Mesendoderm (in vitro differentiated cells): ENCODE measurements around the gene MXD3.

Experiments
- DNase-seq: peaks from one replicate; pipeline ENCODE4 v3.0.0; 2013
- H2AK5ac ChIP-seq: 2 replicates; pipeline ENCODE4 v1.6.1; 2013; ENCODE audit warnings: low read length, inconsistent platforms
- H2BK120ac ChIP-seq: 2 replicates; pipeline ENCODE4 v1.6.1; 2013; ENCODE audit warnings: low read depth, mild to moderate bottlenecking, low read length, moderate library complexity, mixed read lengths
- H2BK15ac ChIP-seq: replicated peaks from 2 replicates; pipeline ENCODE4 v1.6.1; 2013; ENCODE audit warnings: low read depth, mild to moderate bottlenecking, moderate library complexity
- H2BK5ac ChIP-seq: 2 replicates; pipeline ENCODE4 v1.6.1; 2013; ENCODE audit warnings: low read length, inconsistent platforms
- H3K18ac ChIP-seq: 2 replicates; pipeline ENCODE4 v1.6.1; 2013; ENCODE audit warnings: mild to moderate bottlenecking, low read length, mixed read lengths
- H3K23ac ChIP-seq: one replicate; pipeline ENCODE4 v1.6.1; 2013; ENCODE audit warnings: low read length
- H3K27ac ChIP-seq: 2 replicates; pipeline ENCODE4 v1.5.1; 2013; ENCODE audit warnings: low read depth, mild to moderate bottlenecking, inconsistent platforms, low read length, moderate library complexity
- H3K27me3 ChIP-seq: 2 replicates; pipeline ENCODE4 v1.6.1; 2013; ENCODE audit warnings: low read length, control low read depth, mild to moderate bottlenecking, inconsistent platforms; ENCODE audit not compliant: insufficient read depth, poor library complexity
- H3K36me3 ChIP-seq: 2 replicates; pipeline ENCODE4 v1.6.1; 2013; ENCODE audit warnings: low read length, inconsistent platforms; ENCODE audit not compliant: control insufficient read depth, insufficient read depth
- H3K4ac ChIP-seq: one replicate; pipeline ENCODE4 v1.6.1; 2013; ENCODE audit warnings: low read depth, mild to moderate bottlenecking, low read length, moderate library complexity
- H3K4me1 ChIP-seq: 2 replicates; pipeline ENCODE4 v1.6.1; 2013; ENCODE audit warnings: low read depth, low read length, inconsistent platforms; ENCODE audit not compliant: control insufficient read depth
- H3K4me2 ChIP-seq: 2 replicates; pipeline ENCODE4 v1.6.1; 2013; ENCODE audit warnings: low read length
- H3K4me3 ChIP-seq: 2 replicates; pipeline ENCODE4 v1.5.1; 2013; ENCODE audit warnings: mild to moderate bottlenecking, low read length
- H3K56ac ChIP-seq: one replicate; pipeline ENCODE4 v1.6.1; 2013; ENCODE audit warnings: low read length
- H3K79me1 ChIP-seq: 2 replicates; pipeline ENCODE4 v1.6.1; 2013; ENCODE audit warnings: low read length, inconsistent platforms
- H3K79me2 ChIP-seq: 2 replicates; pipeline ENCODE4 v1.6.1; 2013; ENCODE audit warnings: mild to moderate bottlenecking, low read length; ENCODE audit not compliant: control insufficient read depth, insufficient read depth
- H3K9ac ChIP-seq: 2 replicates; pipeline ENCODE4 v1.6.1; 2013; ENCODE audit warnings: low read length, inconsistent platforms
- H4K5ac ChIP-seq: one replicate; pipeline ENCODE4 v1.6.1; 2013; ENCODE audit warnings: low read length
- H4K8ac ChIP-seq: one replicate; pipeline ENCODE4 v1.6.1; 2013; ENCODE audit warnings: low read depth, mild to moderate bottlenecking, control low read depth, low read length, moderate library complexity
- WGBS: extraction: QIAGEN DNeasy Blood & Tissue Kit; methylation state at CpG from one replicate; pipeline ENCODE4 v1.1.7; 2013; ENCODE audit warnings: low lambda C conversion rate, missing lambda C conversion rate; ENCODE audit not compliant: insufficient coverage; ENCODE audit errors: extremely low coverage; 5-methylcytosine and 5-hydroxymethylcytosine counted together

The MXD3 gene

GRCh38 chr5:177332031-177332895, 20.6 kb upstream of the MXD3 start:
- Histone ChIP-seq H3K56ac (no peak overlapping the region), H2BK15ac (no peak overlapping the region), H3K36me3 (peaks cover 5% of the 10 kb centered on the region), H3K27ac (no peak overlapping the region), H4K5ac (no peak overlapping the region), H3K79me2 (no peaks in the 10 kb centered on the region), H4K8ac (no peak overlapping the region), H2AK5ac (no peak overlapping the region), H3K23ac (no peak overlapping the region), H3K18ac (no peak overlapping the region), H2BK120ac (no peak overlapping the region), H3K4me3 (no peak overlapping the region), H3K4ac (no peak overlapping the region), H3K4me1 (no peaks in the 10 kb centered on the region), H3K79me1 (no peaks in the 10 kb centered on the region), H3K27me3 (no peaks in the 10 kb centered on the region), H3K9ac (no peak overlapping the region), H2BK5ac (no peak overlapping the region), H3K4me2 (no peak overlapping the region)
- WGBS, result no CpG with 5 or more reads among the region's 35 CpGs
- no peak for DNase-seq

DNA sequence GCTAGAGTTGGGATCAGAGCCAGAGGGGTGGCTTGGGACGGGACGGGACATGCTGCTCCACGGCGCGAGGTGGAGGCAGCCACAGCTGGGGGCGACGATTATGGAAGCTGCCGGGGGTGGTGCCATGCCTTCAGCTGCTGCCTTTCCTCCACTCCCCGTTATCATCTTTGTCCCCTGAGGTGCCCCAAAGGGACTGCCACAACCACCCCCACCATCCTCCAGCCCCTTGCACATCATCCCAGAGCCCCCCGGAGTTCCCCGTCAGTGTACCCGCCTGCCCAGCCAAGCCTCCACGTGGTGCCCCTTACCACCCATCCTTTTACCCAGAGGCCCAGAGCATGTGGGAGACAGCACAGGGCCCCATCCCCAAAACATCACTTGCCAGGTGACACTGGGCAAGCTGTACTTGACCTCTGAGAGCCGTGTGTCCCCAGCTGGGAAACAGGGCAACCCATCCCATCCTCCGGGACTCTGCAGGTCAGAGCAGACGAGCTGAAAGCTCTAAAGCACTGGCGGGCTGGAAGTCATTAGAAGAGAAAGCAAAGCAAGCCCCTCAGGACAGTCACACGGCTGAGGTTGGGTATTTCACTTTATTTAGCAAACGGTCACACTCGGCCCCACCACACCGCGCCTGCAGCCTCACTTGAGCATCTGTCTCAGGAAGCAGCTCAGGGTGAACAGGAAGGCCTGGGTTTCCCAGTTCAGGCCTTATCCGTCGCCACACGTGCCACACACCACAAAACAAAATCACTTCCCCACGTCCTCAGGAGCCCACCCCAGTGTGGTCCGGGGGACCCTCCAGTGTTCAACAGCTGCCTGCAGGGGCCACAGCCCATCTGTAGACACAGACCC, 19.5 kb upstream of the MXD3 start:
- H3K4me3 ChIP-seq, result no peak overlapping the region
- H3K18ac ChIP-seq, result no peak overlapping the region
- no peak overlapping the region for H3K4me2 ChIP-seq
- H4K5ac ChIP-seq, result no peak overlapping the region
- H3K56ac ChIP-seq, result no peak overlapping the region
- no peak overlapping the region for H2BK5ac ChIP-seq
- no peak overlapping the region for H4K8ac ChIP-seq
- no peak overlapping the region for H2BK120ac ChIP-seq
- H3K27me3 ChIP-seq, result no peaks in the 10 kb centered on the region
- H3K4me1 ChIP-seq, result no peaks in the 10 kb centered on the region
- no CpG with 5 or more reads among the region's 27 CpGs for WGBS
- DNase-seq, result no peak
- H3K79me2 ChIP-seq, result no peaks in the 10 kb centered on the region
- no peak overlapping the region for H2AK5ac ChIP-seq
- H3K79me1 ChIP-seq, result no peaks in the 10 kb centered on the region
- no peak overlapping the region for H3K27ac ChIP-seq
- H3K36me3 ChIP-seq, result peaks cover 5% of the 10 kb centered on the region
- H3K4ac ChIP-seq, result no peak overlapping the region
- H3K23ac ChIP-seq, result no peak overlapping the region
- no peak overlapping the region for H2BK15ac ChIP-seq
- H3K9ac ChIP-seq, result no peak overlapping the region

GRCh38 chr5:177329883-177330282, 18.2 kb upstream of the MXD3 start:
- no peak overlapping the region for H3K56ac ChIP-seq
- H3K79me1 ChIP-seq, result no peaks in the 10 kb centered on the region
- no peaks in the 10 kb centered on the region for H3K27me3 ChIP-seq
- no peak for DNase-seq
- no peak overlapping the region for H3K4ac ChIP-seq
- no peak overlapping the region for H3K18ac ChIP-seq
- H3K4me3 ChIP-seq, result no peak overlapping the region
- no CpG with 5 or more reads among the region's 6 CpGs for WGBS
- no peaks in the 10 kb centered on the region for H3K4me1 ChIP-seq
- no peak overlapping the region for H3K4me2 ChIP-seq
- H2AK5ac ChIP-seq, result no peak overlapping the region
- no peak overlapping the region for H2BK5ac ChIP-seq
- no peak overlapping the region for H4K8ac ChIP-seq
- no peak overlapping the region for H4K5ac ChIP-seq
- H2BK15ac ChIP-seq, result no peak overlapping the region
- peaks cover 5% of the 10 kb centered on the region for H3K36me3 ChIP-seq
- no peaks in the 10 kb centered on the region for H3K79me2 ChIP-seq
- no peak overlapping the region for H3K9ac ChIP-seq
- H3K27ac ChIP-seq, result no peak overlapping the region
- no peak overlapping the region for H3K23ac ChIP-seq
- H2BK120ac ChIP-seq, result no peak overlapping the region

GRCh38 chr5:177328545-177329231, 17.0 kb upstream of the MXD3 start:
- H3K79me1 ChIP-seq, result no peaks in the 10 kb centered on the region
- peaks cover 5% of the 10 kb centered on the region for H3K36me3 ChIP-seq
- H3K27me3 ChIP-seq, result no peaks in the 10 kb centered on the region
- H2BK15ac ChIP-seq, result no peak overlapping the region
- no peak overlapping the region for H3K4ac ChIP-seq
- H4K5ac ChIP-seq, result no peak overlapping the region
- WGBS, result no CpG with 5 or more reads among the region's 19 CpGs
- H2BK5ac ChIP-seq, result no peak overlapping the region
- H3K4me2 ChIP-seq, result no peak overlapping the region
- no peak overlapping the region for H2AK5ac ChIP-seq
- DNase-seq, result no peak
- no peak overlapping the region for H3K4me3 ChIP-seq
- H3K79me2 ChIP-seq, result no peaks in the 10 kb centered on the region
- H3K9ac ChIP-seq, result no peak overlapping the region
- H3K27ac ChIP-seq, result no peak overlapping the region
- H4K8ac ChIP-seq, result no peak overlapping the region
- H3K56ac ChIP-seq, result no peak overlapping the region
- no peak overlapping the region for H3K23ac ChIP-seq
- H3K4me1 ChIP-seq, result no peaks in the 10 kb centered on the region
- H2BK120ac ChIP-seq, result no peak overlapping the region
- H3K18ac ChIP-seq, result no peak overlapping the region

GRCh38 chr5:177327539-177328522, 16.1 kb upstream of the MXD3 start:
- Histone ChIP-seq H3K4me2 (no peak overlapping the region), H3K23ac (no peak overlapping the region), H3K79me1 (no peaks in the 10 kb centered on the region), H2AK5ac (no peak overlapping the region), H2BK15ac (no peak overlapping the region), H3K27me3 (no peaks in the 10 kb centered on the region), H3K56ac (no peak overlapping the region), H3K36me3 (peaks cover 2% of the 10 kb centered on the region), H2BK120ac (no peak overlapping the region), H3K4ac (no peak overlapping the region), H3K9ac (no peak overlapping the region), H3K4me3 (no peak overlapping the region), H3K79me2 (no peaks in the 10 kb centered on the region), H3K18ac (no peak overlapping the region), H4K5ac (no peak overlapping the region), H2BK5ac (no peak overlapping the region), H3K4me1 (no peaks in the 10 kb centered on the region), H4K8ac (no peak overlapping the region), H3K27ac (no peak overlapping the region)
- DNase-seq, result no peak
- no CpG with 5 or more reads among the region's 28 CpGs for WGBS
